Stomach smooth muscle (tissue), 2 donors: ENCODE data around the gene OTOA.
"Not testable (repeated sequence)": the region's sequence is repeated elsewhere in the genome, so short reads cannot be mapped to it uniquely, and the experiment has no call there.

Source experiments
- H3K27ac ChIP-seq: one replicate; pipeline ENCODE4 v1.7.0; 2013; ENCODE audit warnings: mild to moderate bottlenecking, low read length, inconsistent platforms
- H3K27me3 ChIP-seq, 2 donors: one replicate each; pipeline ENCODE4 v1.7.0; 2013; ENCODE audit warnings: low read length in 2 of 2; ENCODE audit not compliant: insufficient read depth in 2 of 2, control insufficient read depth in 1 of 2
- H3K36me3 ChIP-seq, 2 donors: one replicate each; pipeline ENCODE4 v1.7.0; 2013; ENCODE audit warnings: low read length in 2 of 2; ENCODE audit not compliant: control insufficient read depth in 2 of 2, insufficient read depth in 2 of 2
- H3K4me1 ChIP-seq: one replicate; pipeline ENCODE4 v1.7.0; 2013; ENCODE audit warnings: low read length; ENCODE audit not compliant: control insufficient read depth, insufficient read depth
- H3K4me3 ChIP-seq, 2 donors: one replicate each; pipeline ENCODE4 v1.7.0; 2013; ENCODE audit warnings: low read length in 2 of 2
- H3K9ac ChIP-seq, 2 donors: one replicate each; pipeline ENCODE4 v1.7.0; 2013; ENCODE audit warnings: low read length in 2 of 2, mild to moderate bottlenecking in 1 of 2
- H3K9me3 ChIP-seq, 2 donors: one replicate each; pipeline ENCODE4 v1.7.0; 2013; ENCODE audit warnings: low read length in 2 of 2; ENCODE audit not compliant: control insufficient read depth in 2 of 2
- donor health status: healthy.
- donor health status: Pancreatic carcinoma.

The OTOA gene

DNA sequence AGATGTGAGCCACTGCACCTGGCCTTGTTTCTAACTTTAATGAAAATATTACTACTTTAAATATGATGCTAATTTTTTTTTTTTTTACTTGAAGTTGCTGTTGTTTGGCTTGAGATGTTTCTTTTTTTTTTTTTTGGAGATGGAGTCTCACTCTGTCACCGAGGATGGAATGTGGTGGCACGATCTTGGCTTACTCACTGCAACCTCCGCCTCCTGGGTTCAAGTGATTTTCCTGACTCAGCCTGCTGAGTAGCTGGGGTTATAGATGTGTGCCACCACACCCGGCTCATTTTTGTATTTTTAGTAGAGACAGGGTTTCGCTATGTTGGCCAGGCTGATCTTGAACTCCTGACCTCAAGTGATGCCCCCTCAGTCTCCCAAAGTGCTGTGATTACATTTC lies 35.0 kb upstream of the OTOA start:
- H3K36me3 ChIP-seq, result peaks cover 10 to 20% of the 10 kb centered on the region in 2 donors
- no peaks in the 10 kb centered on the region for H3K9me3 ChIP-seq
- H3K27me3 ChIP-seq, result no peaks in the 10 kb centered on the region
- H3K27ac ChIP-seq, result no peak overlapping the region
- H3K4me3 ChIP-seq, result no peak overlapping the region
- no peak overlapping the region for H3K9ac ChIP-seq
- H3K4me1 ChIP-seq, result peaks cover 5% of the 10 kb centered on the region

DNA sequence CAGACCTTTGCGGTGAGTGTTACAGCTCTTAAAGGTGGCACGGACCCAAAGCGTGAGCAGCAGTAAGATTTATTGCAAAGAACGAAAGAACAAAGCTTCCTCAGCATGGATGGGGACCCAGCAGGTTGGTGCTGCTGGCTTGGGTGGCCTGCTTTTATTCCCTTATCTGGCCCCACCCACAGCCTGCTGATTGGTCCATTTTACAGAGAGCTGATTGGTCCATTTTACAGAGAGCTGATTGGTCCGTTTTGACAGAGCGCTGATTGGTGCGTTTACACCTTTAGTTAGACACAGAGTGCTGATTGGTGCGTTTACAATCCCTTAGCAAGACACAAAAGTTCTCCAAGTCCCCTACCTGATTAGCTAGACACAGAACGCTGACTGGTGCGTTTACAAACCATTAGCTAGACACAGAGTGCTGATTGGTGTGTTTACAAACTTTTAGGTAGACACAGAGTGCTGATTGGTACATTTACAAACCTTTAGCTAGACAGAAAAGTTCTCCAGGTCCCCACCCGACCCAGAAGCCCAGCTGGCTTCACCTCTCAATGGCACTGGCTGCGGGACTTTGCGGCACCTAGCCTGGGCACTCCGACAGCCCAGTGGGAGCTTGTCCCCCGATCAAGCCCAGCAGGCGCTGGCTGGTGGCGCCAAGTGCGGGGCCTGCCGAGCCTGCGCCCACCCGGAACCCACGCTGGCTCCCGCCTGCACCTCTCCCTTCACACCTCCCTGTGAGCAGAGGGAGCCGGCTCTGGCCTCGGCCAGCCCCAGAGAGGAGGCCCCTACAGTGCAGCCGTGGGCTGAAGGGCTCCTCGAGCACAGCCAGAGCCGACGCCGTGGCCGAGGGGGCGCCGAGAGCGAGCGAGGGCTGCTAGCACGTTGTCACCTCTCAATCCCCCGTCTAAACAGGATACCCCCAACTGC lies 33.9 kb upstream of the OTOA start:
- not testable (repeated sequence) for H3K4me1 ChIP-seq, H3K9me3 ChIP-seq, H3K27ac ChIP-seq, H3K4me3 ChIP-seq, H3K27me3 ChIP-seq, H3K9ac ChIP-seq
- H3K36me3 ChIP-seq, result peaks cover 13 to 20% of the 10 kb centered on the region in 2 donors

DNA sequence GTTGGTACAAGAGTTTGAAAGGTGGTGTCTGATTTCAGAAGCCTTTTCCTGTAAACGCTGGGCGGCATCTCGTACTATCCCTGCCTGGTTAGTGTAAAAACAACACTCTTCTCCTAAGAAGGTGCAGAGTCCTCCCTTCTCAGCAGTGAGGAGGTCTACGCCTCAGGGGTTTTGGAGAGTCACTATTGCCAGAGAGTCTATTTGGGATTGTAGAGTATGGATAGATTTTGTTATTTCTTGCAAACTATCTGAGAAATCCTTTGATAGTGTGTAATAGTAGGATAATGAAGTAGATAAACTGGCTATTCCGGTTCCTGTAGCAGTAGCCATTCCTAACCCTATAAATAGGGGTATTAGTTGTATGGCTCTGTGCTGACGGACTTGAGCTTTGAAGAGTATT lies 32.9 kb upstream of the OTOA start:
- not testable (repeated sequence) for H3K27ac ChIP-seq, H3K4me1 ChIP-seq, H3K4me3 ChIP-seq, H3K9me3 ChIP-seq, H3K27me3 ChIP-seq, H3K9ac ChIP-seq
- H3K36me3 ChIP-seq, result peaks cover 10 to 16% of the 10 kb centered on the region in 2 donors

DNA sequence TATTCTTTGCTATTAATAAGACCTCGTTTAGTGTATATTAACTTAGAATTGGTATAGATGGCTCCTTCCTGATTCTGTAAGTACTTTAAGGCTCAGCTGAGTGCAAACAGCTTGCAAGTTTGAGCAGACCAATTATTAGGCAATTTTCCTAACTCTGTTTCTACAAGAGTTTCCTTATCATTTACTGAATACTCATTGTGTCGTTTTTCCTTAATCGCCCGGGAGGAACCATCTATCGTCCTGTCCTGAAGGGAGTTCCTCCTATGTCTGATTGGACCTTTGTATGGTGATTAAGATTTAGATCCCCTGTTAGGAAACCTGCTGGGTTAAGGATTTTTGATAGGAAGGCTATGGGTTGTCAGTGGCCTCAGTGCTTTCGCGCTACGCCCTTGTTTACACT lies 32.4 kb upstream of the OTOA start:
- not testable (repeated sequence) for H3K9ac ChIP-seq, H3K27ac ChIP-seq

DNA sequence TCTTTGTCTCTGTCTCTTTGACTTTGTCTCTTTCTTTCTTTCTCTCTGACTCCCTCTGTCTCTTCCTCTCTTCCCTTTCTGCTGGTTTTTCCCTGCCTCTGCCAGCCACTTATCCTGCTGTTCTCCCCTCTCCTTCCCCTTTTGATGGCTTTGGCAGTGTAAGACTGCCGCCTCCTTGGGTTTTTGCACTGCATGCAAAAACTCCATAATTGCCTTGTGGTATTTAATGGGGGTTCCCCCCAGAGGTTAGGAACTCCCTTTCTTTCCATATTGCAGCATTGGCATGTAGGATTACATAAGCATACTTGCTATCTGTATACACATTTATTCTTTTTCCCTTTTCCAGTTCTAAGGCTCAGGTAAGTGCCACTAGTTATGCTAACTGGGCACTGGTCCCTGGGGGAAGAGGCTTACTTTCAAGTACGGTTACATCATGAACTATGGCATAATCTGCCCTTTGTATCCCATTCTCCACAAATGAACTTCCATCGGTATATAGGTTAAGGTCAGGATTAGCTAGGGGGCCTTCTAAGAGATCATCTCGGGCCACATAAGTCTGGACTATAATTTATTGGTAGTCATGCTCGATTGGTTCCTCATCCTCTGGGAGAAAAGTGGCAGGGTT lies 31.7 kb upstream of the OTOA start:
- H3K27me3 ChIP-seq, H3K4me1 ChIP-seq, H3K27ac ChIP-seq, H3K9ac ChIP-seq, H3K4me3 ChIP-seq, H3K9me3 ChIP-seq: not testable (repeated sequence)
- peaks cover 10 to 11% of the 10 kb centered on the region in 2 donors for H3K36me3 ChIP-seq

More for the DNA sequence above, 32.4 kb upstream of the OTOA start:
- not testable (repeated sequence) for H3K9me3 ChIP-seq, H3K4me1 ChIP-seq, H3K4me3 ChIP-seq, H3K27me3 ChIP-seq
- H3K36me3 ChIP-seq, result peaks cover 10 to 16% of the 10 kb centered on the region in 2 donors

DNA sequence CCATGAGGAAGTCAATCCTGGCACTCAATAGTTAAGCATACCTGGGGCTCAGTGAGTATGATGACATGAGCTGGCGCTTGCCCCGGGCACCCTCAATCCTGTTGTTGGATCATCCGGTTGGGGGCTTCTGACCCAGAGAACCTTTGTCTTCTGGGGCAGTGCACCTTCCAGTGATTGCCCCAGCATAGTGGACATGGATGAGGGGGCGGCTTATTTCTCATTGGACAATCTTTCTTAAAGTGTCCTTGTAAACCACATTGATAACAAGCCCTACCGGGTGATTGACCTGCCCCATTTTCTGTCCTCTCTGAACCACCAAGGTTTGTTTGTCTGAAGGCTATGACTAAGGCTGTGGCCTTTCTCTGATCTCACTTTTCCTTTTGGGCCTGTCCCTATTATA lies 29.6 kb upstream of the OTOA start:
- H3K4me1 ChIP-seq, result no peaks in the 10 kb centered on the region
- H3K9me3 ChIP-seq, result no peaks in the 10 kb centered on the region
- no peak overlapping the region for H3K9ac ChIP-seq
- no peaks in the 10 kb centered on the region for H3K27me3 ChIP-seq
- no peak overlapping the region for H3K4me3 ChIP-seq
- peaks cover 6 to 10% of the 10 kb centered on the region in 2 donors for H3K36me3 ChIP-seq
- H3K27ac ChIP-seq, result no peak overlapping the region

DNA sequence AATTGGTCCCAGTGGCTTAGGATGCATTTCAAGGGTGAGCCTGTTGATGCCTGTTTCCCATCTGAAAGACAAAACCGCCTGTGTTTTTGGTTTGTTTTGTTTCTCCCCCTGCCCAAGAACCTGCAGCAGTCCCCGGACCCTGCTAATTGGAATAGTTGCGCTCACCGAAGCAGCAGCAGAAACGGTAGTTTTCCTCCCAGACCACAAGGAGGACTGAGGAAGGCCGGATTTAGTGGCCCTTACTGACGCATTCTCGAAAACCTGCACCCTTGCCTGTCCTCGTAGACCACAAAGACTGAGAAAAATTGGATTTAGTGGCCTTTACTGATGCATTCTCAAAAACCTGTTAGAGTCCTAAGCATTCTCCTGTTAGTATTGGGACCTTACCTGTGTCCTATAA lies 28.1 kb upstream of the OTOA start:
- H3K9me3 ChIP-seq, H3K9ac ChIP-seq, H3K4me1 ChIP-seq, H3K27me3 ChIP-seq, H3K4me3 ChIP-seq, H3K36me3 ChIP-seq, H3K27ac ChIP-seq: not testable (repeated sequence)

DNA sequence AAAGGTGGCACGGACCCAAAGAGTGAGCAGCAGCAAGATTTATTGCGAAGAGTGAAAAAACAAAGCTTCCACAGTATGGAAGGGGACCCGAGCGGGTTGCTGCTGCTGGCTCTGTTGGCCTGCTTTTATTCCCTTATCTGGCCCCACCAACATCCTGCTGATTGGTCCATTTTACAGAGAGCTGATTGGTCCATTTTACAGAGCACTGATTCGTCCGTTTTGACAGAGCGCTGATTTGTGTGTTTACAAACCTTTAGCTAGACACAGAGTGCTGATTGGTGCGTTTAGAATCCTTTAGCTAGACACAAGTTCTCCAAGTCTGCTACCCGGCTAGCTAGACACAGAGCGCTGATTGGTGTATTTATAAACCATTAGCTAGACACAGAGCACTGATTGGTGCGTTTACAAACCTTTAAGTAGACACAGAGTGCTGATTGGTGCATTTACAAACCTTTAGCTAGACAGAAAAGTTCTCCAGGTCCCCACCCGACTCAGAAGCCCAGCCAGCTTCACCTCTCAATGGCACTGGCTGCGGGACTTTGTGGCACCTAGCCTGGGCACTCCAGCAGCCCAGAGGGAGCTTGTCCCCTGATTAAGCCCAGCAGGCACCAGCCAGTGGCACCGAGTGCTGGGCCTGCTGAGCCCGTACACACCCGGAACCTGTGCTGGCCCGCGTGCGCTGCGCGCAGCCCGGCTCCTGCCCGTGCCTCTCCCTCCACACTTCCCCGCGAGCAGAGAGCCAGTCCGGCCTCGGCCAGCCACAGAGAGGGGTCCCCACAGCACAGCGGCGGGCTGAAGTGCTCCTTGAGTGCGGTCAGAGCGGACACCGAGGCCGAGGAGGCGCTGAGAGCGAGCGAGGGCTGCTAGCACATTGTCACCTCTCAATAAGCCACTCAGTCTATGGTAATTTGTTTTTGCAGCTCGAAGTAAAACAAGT lies 26.5 kb upstream of the OTOA start:
- no peak overlapping the region for H3K4me3 ChIP-seq
- H3K4me1 ChIP-seq, result no peaks in the 10 kb centered on the region
- H3K27me3 ChIP-seq, result no peaks in the 10 kb centered on the region
- H3K9me3 ChIP-seq, result no peaks in the 10 kb centered on the region
- H3K36me3 ChIP-seq, result peaks cover 0 to 6% of the 10 kb centered on the region in 2 donors
- H3K27ac ChIP-seq, result no peak overlapping the region
- no peak overlapping the region for H3K9ac ChIP-seq

DNA sequence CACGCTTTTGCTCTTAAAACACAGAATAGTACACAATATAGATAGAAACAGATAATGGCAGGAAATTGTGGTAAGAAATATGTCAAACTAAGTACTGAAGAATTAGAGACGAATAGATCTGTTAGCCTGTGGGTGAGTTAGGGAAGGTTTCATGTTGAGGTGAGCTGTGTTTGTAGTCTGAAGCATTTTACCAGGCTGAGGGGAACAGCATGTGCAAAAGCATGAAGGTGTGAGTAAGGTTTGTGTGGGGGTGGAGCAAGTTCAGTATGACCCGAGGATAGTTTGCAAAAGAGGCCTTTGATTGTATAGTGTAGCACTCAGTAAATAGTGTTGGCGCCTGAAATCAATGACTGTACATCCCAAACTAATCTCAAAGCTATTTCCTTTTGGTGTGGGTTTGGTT lies 25.2 kb upstream of the OTOA start:
- Histone ChIP-seq H3K9ac (no peak overlapping the region), H3K9me3 (no peaks in the 10 kb centered on the region), H3K27ac (no peak overlapping the region), H3K4me1 (no peaks in the 10 kb centered on the region), H3K27me3 (no peaks in the 10 kb centered on the region), H3K4me3 (no peak overlapping the region), H3K36me3 (peaks cover 0 to 6% of the 10 kb centered on the region in 2 donors)

DNA sequence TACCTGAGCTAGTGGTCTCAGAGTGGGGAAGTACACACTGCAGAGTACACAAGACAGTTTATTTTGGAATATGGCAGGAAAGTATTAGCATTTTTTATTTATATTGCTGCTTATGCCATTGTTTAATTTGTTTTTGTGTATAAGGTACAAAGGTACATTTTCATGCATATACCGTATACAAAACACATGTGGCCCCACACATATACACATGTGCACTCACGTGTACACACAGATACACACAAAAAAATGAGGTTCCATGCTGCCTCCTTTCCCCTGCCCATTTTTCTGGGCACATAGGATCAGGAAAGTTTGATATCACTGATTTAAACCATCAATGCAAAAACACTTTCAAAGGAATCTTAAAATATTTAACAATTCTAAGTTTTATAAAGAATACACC lies 24.3 kb upstream of the OTOA start:
- Histone ChIP-seq H3K9me3 (no peaks in the 10 kb centered on the region), H3K4me3 (no peak overlapping the region), H3K27me3 (no peaks in the 10 kb centered on the region), H3K4me1 (no peaks in the 10 kb centered on the region), H3K9ac (no peak overlapping the region), H3K36me3 (peaks cover 0 to 2% of the 10 kb centered on the region in 2 donors), H3K27ac (no peak overlapping the region)
